ENCODE data around the gene CACNA2D3. TPM values are rescaled to one million over a fixed set of nuclear protein-coding genes. Genes with fewer than 3 reads are reported as not detected.

The CACNA2D3 gene
- total RNA-seq, 1 donor from 2014 or later: 0.17 TPM

GRCh38 chr3:54936561-54936960 is 814.2 kb downstream of the CACNA2D3 start:
- no peaks in the 10 kb centered on the region for H3K36me3 ChIP-seq (ENCODE audit: control insufficient read depth, insufficient read depth, low read length)
- no peaks in the 10 kb centered on the region for H3K27me3 ChIP-seq (ENCODE audit: control insufficient read depth, insufficient read depth, low read length)
- DNase-seq (ENCODE audit: low read depth): no peak
- TF ChIP-seq CTCF (IDR thresholded peaks at IDR 0.05; ENCODE audit: insufficient read depth, low read length, poor library complexity, severe bottlenecking): no peak
- H3K4me3 ChIP-seq (ENCODE audit: low read depth, low read length): no peak overlapping the region

- no peak for DNase-seq (ENCODE audit: low read depth)
- no peak for TF ChIP-seq CTCF (IDR thresholded peaks at IDR 0.05; ENCODE audit: insufficient read depth, low read length, poor library complexity, severe bottlenecking)
- H3K4me3 ChIP-seq (ENCODE audit: low read depth, low read length): no peak overlapping the region
- no peaks in the 10 kb centered on the region for H3K27me3 ChIP-seq (ENCODE audit: control insufficient read depth, insufficient read depth, low read length)
- no peaks in the 10 kb centered on the region for H3K36me3 ChIP-seq (ENCODE audit: control insufficient read depth, insufficient read depth, low read length)
These were observed 817.4 kb downstream of the CACNA2D3 start for GRCh38 chr3:54939557-54940300.

GRCh38 chr3:54940971-54941370 is 818.6 kb downstream of the CACNA2D3 start:
- Histone ChIP-seq H3K4me3 (ENCODE audit: low read depth, low read length) (no peak overlapping the region), H3K36me3 (ENCODE audit: control insufficient read depth, insufficient read depth, low read length) (no peaks in the 10 kb centered on the region), H3K27me3 (ENCODE audit: control insufficient read depth, insufficient read depth, low read length) (no peaks in the 10 kb centered on the region)
- no peak for TF ChIP-seq CTCF (IDR thresholded peaks at IDR 0.05; ENCODE audit: insufficient read depth, low read length, poor library complexity, severe bottlenecking)
- no peak for DNase-seq (ENCODE audit: low read depth)

- DNase-seq (ENCODE audit: low read depth): no peak
- H3K4me3 ChIP-seq (ENCODE audit: low read depth, low read length): no peak overlapping the region
- no peak for TF ChIP-seq CTCF (IDR thresholded peaks at IDR 0.05; ENCODE audit: insufficient read depth, low read length, poor library complexity, severe bottlenecking)
These were observed 819.5 kb downstream of the CACNA2D3 start for GRCh38 chr3:54941690-54942362.

GRCh38 chr3:54949491-54950044 is 827.2 kb downstream of the CACNA2D3 start:
- no peak for TF ChIP-seq CTCF (IDR thresholded peaks at IDR 0.05; ENCODE audit: insufficient read depth, low read length, poor library complexity, severe bottlenecking)
- Histone ChIP-seq H3K27me3 (ENCODE audit: control insufficient read depth, insufficient read depth, low read length) (no peaks in the 10 kb centered on the region), H3K4me3 (ENCODE audit: low read depth, low read length) (no peak overlapping the region), H3K36me3 (ENCODE audit: control insufficient read depth, insufficient read depth, low read length) (no peaks in the 10 kb centered on the region)
- no peak for DNase-seq (ENCODE audit: low read depth)

More at GRCh38 chr3:54941690-54942362, 819.5 kb downstream of the CACNA2D3 start:
- H3K36me3 ChIP-seq (ENCODE audit: control insufficient read depth, insufficient read depth, low read length): no peaks in the 10 kb centered on the region
- H3K27me3 ChIP-seq (ENCODE audit: control insufficient read depth, insufficient read depth, low read length): no peaks in the 10 kb centered on the region
